Subcutaneous abdominal adipose tissue (tissue), 5 donors: ENCODE measurements around the gene EGF.

Experiments used
- H3K27ac ChIP-seq: one replicate; pipeline ENCODE4 v1.7.0; 2013; ENCODE audit warnings: low read depth, mild to moderate bottlenecking, inconsistent platforms, low read length, moderate library complexity
- H3K27me3 ChIP-seq, 5 donors: one replicate each; pipeline ENCODE4 v1.7.0; 2013; ENCODE audit warnings: low read length in 5 of 5, inconsistent platforms in 1 of 5; ENCODE audit not compliant: control insufficient read depth in 5 of 5, insufficient read depth in 4 of 5
- H3K36me3 ChIP-seq, 5 donors: one replicate each; pipeline ENCODE4 v1.7.0; 2013; ENCODE audit warnings: low read length in 5 of 5; ENCODE audit not compliant: control insufficient read depth in 5 of 5, insufficient read depth in 5 of 5
- H3K4me1 ChIP-seq, 5 donors: one replicate each; pipeline ENCODE4 v1.7.0; 2013; ENCODE audit warnings: low read length in 5 of 5, mild to moderate bottlenecking in 3 of 5, moderate library complexity in 1 of 5; ENCODE audit not compliant: control insufficient read depth in 5 of 5, insufficient read depth in 5 of 5
- H3K4me3 ChIP-seq, 5 donors: one replicate each; pipeline ENCODE4 v1.7.0; 2013; ENCODE audit warnings: low read length in 5 of 5, low read depth in 1 of 5
- H3K9ac ChIP-seq, 5 donors: one replicate each; pipeline ENCODE4 v1.7.0; 2013; ENCODE audit warnings: low read length in 5 of 5, mild to moderate bottlenecking in 4 of 5, moderate library complexity in 3 of 5
- H3K9me3 ChIP-seq, 5 donors: one replicate each; pipeline ENCODE4 v1.7.0; 2013; ENCODE audit warnings: low read length in 5 of 5; ENCODE audit not compliant: control insufficient read depth in 5 of 5
- donor health status: healthy.
- donor health status: healthy.
- donor health status: healthy.
- donor health status: healthy.
- donor health status: healthy.

Gene EGF

GRCh38 chr4:110042545-110043517 is 130.1 kb downstream of the EGF start:
- peaks cover 0 to 7% (median 5%) of the 10 kb centered on the region in 5 donors for H3K4me1 ChIP-seq
- no peak overlapping the region for H3K9ac ChIP-seq
- no peaks in the 10 kb centered on the region for H3K36me3 ChIP-seq
- peaks cover 0 to 4% (median 0%) of the 10 kb centered on the region in 5 donors for H3K27me3 ChIP-seq
- H3K4me3 ChIP-seq, result no peak overlapping the region
- no peak overlapping the region for H3K27ac ChIP-seq
- H3K9me3 ChIP-seq, result no peaks in the 10 kb centered on the region

GRCh38 chr4:110046588-110047049 is 133.9 kb downstream of the EGF start:
- peaks cover 0 to 7% (median 5%) of the 10 kb centered on the region in 5 donors for H3K4me1 ChIP-seq
- no peak overlapping the region for H3K27ac ChIP-seq
- no peaks in the 10 kb centered on the region for H3K9me3 ChIP-seq
- peaks cover 0 to 10% (median 0%) of the 10 kb centered on the region in 5 donors for H3K36me3 ChIP-seq
- peaks cover 0 to 4% (median 0%) of the 10 kb centered on the region in 5 donors for H3K27me3 ChIP-seq
- H3K9ac ChIP-seq, result no peak overlapping the region
- H3K4me3 ChIP-seq, result no peak overlapping the region

GRCh38 chr4:110049951-110050925 is 137.6 kb downstream of the EGF start:
- Histone ChIP-seq H3K27ac (no peak overlapping the region), H3K9ac (no peak overlapping the region), H3K27me3 (no peaks in the 10 kb centered on the region), H3K4me3 (no peak overlapping the region), H3K4me1 (no peaks in the 10 kb centered on the region), H3K9me3 (no peaks in the 10 kb centered on the region), H3K36me3 (peaks cover 0 to 10% (median 0%) of the 10 kb centered on the region in 5 donors)

- Histone ChIP-seq H3K9ac (no peak overlapping the region), H3K4me3 (no peak overlapping the region), H3K36me3 (peaks cover 0 to 13% (median 5%) of the 10 kb centered on the region in 5 donors), H3K4me1 (peaks cover 0 to 8% (median 5%) of the 10 kb centered on the region in 5 donors), H3K9me3 (no peaks in the 10 kb centered on the region), H3K27ac (no peak overlapping the region), H3K27me3 (no peaks in the 10 kb centered on the region)
Observed at GRCh38 chr4:110055158-110055768, 142.6 kb downstream of the EGF start.

- no peak overlapping the region for H3K9ac ChIP-seq
- H3K4me1 ChIP-seq, result peaks cover 0 to 11% (median 5%) of the 10 kb centered on the region in 5 donors
- H3K4me3 ChIP-seq, result no peak overlapping the region
- H3K36me3 ChIP-seq, result peaks cover 0 to 5% (median 2%) of the 10 kb centered on the region in 5 donors
- no peak overlapping the region for H3K27ac ChIP-seq
- H3K27me3 ChIP-seq, result no peaks in the 10 kb centered on the region
- H3K9me3 ChIP-seq, result no peaks in the 10 kb centered on the region
Observed at GRCh38 chr4:110058677-110059076, 146.0 kb downstream of the EGF start.

GRCh38 chr4:110059556-110060191 is 147.0 kb downstream of the EGF start:
- Histone ChIP-seq H3K4me3 (no peak overlapping the region), H3K9me3 (no peaks in the 10 kb centered on the region), H3K27ac (no peak overlapping the region), H3K4me1 (peaks cover 0 to 11% (median 5%) of the 10 kb centered on the region in 5 donors), H3K36me3 (peaks cover 0 to 5% (median 2%) of the 10 kb centered on the region in 5 donors), H3K9ac (no peak overlapping the region), H3K27me3 (no peaks in the 10 kb centered on the region)

- H3K27ac ChIP-seq, result no peak overlapping the region
- peaks cover 0 to 11% (median 5%) of the 10 kb centered on the region in 5 donors for H3K4me1 ChIP-seq
- peaks cover 0 to 3% (median under 1%) of the 10 kb centered on the region in 5 donors for H3K36me3 ChIP-seq
- no peaks in the 10 kb centered on the region for H3K9me3 ChIP-seq
- no peaks in the 10 kb centered on the region for H3K27me3 ChIP-seq
- H3K4me3 ChIP-seq, result no peak overlapping the region
- no peak overlapping the region for H3K9ac ChIP-seq
Observed at GRCh38 chr4:110061076-110061475, 148.4 kb downstream of the EGF start.
